GM19023 (cell line): ENCODE data around the gene KLC4.
"Not testable (repeated sequence)": the region's sequence is repeated elsewhere in the genome, so short reads cannot be mapped to it uniquely, and the experiment has no call there.

Source experiments
- ATAC-seq: cut with Tn5 transposase; IDR thresholded peaks from one replicate; pipeline ENCODE4 v1.9.1; 2021; ENCODE audit warnings: mild to moderate bottlenecking, moderate library complexity; ENCODE audit not compliant: unreplicated experiment

KLC4 gene

DNA sequence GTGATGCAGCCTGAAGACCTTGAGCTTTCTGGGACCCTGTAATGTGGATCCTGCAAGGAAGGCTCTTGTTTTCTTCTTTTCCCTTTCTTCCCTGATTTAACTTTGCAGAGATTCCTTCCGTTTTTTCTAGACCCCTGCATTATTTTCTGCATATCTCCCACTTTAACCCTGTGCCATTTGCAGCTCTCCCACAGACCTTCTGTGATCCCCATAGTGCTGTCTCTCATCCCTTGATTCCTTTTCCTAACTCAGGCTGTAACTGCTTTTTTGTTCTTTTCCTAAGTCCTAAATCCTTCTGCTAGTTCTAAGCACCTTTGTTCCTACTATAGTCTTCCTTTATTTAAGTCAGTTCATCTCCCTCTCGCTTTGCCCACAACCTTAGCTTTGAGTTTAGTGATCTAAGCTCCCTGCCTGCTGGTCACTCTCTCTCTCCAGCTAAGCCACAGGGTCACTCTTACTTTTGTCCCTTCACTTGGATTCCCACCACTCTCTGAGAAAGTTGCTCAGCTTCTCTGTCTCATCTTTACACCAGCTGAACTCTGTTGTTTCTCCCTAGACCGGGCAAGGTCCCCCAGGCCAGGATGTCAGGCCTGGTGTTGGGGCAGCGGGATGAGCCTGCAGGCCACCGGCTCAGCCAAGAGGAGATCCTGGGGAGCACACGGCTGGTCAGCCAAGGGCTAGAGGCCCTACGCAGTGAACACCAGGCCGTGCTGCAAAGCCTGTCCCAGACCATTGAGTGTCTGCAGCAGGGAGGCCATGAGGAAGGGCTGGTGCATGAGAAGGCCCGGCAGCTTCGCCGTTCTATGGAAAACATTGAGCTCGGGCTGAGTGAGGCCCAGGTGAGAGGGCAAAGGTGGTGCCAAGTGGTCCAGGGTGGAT lies 1.6 kb downstream of the KLC4 start:
- no peak for ATAC-seq

DNA sequence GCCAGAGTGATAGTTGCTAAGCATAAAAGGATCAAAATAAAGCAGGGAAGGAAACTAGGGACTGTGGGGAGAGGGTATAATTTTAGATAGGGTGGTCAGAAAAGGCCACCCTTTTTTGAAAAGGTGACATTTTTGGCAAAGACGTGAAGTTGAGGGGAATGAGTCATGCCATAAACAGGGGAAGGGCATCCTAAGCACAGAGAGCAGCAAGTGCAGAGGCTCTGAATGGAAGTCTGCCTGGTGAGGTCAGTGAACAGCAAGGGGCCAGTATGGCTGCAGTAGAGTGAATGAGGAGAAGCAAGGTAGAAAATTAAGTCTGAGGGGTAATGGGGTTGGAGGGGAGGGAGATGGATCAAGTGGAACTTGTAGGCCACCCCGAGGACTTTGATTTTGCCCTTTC lies 2.4 kb downstream of the KLC4 start:
- no peak for ATAC-seq

DNA sequence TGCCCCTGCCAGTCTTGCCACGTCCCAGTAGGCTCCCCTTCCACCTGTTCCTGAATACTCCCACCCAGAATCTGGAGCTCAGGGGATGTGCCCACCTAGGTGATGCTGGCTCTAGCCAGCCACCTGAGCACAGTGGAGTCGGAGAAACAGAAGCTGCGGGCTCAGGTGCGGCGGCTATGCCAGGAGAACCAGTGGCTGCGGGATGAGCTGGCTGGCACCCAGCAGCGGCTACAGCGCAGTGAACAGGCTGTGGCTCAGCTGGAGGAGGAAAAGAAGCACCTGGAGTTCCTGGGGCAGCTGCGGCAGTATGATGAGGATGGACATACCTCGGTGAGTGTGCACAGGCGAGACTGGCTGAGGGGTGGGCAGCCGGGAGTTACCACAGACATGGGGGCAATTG lies 3.4 kb downstream of the KLC4 start:
- ATAC-seq = no peak

DNA sequence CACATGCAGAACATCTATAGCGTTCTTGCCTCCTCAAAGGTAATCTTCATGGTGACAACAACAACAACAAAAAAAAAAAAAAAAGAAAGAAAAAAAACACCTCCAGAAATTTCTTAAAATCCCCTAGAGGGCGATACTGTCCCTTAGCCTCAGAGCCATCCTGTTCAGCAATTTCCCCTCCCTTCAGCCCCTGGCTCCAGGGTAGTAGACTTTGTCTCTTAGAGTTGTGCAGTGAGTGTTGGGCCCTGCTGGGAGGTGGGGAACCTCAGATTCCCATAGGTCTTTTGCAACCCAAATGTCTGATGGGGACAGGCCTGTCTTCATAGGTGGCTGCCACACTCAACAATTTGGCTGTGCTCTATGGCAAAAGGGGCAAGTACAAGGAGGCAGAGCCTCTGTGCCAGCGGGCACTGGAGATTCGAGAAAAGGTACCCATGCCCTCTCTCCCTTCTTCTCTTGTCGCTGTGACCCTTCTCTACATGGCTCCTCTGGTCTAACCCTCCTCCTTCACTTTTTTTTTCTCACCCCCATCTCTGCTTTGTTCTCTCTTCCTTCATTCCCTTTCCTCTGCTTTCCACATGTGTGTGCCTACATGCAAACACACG lies 10.7 kb downstream of the KLC4 start:
- no peak for ATAC-seq

DNA sequence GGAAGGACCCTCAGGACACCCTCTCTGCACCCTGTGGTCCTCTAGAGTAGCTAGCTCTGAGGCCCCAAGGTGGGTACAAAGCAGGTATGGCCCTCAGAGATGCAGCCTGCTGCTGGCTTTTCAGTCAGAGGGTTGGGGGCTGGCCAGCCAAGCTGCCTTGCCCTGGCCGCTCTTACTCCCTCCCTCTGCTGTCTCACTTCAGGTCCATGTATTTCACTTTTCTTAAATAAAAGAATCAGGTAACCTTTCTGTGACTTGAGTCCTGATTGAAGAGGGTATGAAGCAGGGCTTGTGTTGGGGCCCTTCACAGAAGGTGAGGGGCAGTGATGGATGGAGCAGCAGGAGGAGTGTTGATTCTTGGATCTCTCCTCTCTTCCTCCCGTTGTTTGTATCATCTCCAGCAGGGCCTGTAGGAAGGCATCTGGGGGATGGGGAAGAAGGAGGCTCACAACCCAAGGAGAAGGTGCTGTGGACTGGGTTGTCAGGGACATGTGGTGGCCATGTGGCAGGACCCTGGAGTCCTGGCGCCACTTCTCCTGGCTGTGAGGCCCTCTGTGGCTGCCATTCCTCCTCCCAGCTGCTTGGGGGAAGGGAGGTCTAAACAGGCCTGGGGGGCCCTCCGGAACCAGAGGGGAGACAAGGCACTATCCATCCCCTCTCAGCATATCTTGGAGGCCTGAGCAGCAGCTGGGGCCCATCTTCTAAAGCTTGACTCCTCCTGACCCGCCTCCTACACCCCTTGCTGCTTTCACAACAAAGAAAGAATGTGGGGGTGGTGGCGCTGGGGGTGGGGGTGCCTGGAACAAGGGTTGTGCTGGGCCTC lies 15.6 kb downstream of the KLC4 start:
- ATAC-seq = no peak

DNA sequence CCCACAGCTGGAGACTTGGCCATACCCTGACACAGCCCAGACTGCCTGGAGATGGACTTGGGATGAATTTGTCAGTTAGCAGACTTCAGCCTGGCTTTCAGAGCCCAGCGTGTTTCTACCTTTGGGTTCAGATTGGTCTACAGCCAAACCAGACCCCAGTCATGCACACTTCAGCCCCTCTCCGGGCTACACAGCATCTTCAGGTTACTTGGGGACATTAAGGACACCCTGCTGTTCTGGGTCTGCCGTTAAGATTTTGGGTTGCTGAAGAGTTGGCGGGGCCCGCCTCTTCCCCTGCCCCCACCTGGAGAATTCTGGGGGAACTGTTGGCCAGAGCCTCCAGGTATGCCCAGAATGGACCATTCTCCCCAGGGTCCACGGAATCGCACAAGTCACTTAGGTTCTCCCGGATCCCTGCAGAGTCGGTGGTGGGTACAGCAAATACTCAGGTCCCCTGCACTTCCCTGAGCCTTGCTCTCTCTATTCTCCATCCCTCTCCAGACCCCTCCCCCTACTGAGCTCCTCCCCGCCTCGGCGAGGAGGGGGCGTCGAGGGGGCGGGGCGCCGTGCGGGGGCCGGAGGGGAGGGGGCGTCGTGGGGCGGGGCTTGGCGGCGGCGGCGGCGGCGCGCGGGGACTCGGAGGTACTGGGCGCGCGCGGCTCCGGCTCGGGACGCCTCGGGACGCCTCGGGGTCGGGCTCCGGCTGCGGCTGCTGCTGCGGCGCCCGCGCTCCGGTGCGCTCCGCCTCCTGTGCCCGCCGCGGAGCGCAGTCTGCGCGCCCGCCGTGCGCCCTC lies 16.4 kb downstream of the KLC4 start, which contains the start of gene PTK7:
TSS of gene PTK7 (plus strand) at position 645 of the 794 bp plus-strand sequence. CDS start 175 bp downstream, outside the sequence.
- ATAC-seq = no peak

DNA sequence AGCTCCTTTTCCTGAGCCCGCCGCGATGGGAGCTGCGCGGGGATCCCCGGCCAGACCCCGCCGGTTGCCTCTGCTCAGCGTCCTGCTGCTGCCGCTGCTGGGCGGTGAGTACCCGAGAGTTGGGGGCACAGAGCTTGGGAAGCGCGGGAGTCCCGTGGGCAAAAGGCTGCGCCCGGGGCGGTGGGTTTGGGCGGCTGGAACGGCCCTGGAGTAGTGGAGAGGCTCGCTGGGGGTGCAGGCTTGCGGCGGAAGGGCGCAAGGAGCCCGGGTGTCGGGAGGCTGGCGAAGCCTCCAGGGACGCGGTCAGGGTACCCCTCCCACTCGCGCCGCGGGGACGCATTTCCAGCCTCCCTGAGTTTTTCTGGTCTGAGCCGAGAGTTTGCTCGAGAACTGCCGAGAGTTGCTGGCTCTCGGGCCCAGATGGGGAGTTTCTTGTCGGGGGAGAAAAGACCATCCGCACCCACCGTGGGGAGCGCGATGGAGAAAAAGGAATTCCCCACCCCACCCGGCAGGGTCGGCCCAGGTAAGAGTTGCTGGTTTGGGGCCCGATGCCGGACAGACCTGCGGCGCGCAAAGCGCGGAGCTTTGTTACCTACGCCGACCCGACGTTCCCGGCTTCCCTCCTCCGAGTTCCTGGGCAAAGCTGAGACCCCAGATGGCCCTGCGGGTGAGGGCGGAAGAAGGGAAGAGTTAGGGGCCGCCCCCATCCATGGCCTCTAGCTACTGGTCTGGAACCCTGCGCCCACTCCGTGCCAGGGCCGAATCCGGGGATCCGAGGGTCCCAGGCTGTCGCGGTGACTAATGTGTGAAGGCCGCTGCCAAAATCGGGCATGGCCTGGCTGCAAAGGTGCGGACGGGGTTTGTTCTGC lies 17.3 kb downstream of the KLC4 start:
- no peak for ATAC-seq

DNA sequence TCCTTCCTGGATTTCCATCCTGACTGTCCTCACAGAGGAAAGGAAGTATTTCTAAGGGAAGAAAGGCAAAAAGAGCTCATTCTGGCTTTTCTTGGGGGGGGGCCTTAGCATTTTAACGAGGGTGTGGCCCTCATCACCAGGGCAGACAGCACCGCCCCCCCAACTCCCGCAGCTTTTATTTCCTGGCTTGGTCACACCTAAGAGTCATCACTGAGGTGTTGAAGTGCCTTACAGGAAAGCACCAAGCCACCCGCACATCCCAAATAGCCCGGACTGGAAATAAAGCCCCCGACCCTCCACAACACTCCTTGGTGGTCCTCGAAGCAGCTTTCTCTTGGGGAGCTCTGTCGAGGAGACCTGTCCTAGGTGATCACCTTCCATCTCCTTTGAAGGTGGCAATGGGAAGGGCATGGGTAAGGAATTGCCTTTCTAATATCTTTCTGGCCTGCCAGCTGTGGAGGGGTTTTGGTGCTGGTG lies 17.9 kb downstream of the KLC4 start:
- ATAC-seq = no peak

DNA sequence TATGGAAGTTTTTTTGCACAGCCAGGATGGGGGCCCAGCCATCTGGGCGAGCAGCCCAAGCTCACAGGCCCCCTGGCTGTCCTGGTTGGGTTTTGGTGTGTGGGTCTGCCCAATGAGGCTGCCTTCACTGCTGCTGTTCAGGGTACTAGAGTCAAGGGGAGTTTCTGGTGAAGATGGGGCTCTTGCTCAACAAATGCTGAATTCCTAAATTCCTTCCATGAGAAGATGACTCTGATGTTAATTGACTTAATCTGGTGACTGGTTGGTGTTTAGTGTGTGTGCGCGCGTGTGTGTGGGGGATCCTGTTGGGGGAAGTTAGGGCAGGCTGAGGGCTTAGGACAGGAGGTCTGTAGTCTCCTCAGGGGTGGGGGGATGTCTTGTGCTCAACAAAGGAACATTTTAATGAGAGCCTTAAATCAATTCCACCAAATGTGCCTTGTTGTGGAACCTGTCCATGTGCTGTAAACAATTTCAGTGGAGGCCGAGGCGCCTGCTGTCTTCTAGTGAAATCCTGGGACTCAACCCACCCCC lies 18.6 kb downstream of the KLC4 start:
- ATAC-seq = no peak

DNA sequence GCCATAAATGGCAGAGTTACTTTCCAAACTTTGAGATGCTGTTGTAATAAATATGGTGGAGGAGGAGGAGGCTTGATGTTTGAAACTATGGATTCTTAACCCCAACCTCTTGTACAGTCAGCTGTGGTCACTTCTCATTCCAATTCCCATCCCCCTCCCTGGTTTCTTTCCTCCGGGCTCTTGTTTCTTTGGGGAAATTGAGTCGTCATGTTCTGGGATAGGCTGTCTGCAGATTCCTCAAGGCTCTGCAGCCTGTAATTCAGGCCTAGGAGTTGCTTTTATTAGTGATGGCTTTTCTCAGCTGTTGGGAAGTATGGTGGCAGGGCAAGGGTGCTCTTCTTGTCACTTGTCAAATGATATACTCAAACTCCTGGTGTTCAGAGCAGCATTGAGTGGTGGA lies 19.3 kb downstream of the KLC4 start:
- no peak for ATAC-seq

DNA sequence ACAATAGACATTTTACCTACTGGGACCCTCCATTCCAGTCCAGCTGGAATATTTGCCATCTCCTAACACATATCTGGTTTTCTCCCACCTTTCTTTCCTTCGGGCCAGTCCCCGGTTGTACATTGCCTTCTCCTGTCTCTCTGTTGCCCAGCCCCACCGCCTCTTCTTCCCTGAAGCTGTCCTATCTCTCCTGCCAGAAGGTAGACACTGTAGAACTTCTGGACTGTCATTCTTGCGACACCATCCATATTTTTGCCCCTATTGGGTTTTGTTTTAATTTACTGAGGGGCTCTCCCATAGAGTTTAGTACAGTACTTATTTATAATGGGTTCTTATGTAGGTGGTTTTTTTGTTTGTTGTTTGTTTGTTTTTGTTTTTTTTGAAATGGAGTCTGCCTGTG lies 21.6 kb downstream of the KLC4 start:
- ATAC-seq = no peak

DNA sequence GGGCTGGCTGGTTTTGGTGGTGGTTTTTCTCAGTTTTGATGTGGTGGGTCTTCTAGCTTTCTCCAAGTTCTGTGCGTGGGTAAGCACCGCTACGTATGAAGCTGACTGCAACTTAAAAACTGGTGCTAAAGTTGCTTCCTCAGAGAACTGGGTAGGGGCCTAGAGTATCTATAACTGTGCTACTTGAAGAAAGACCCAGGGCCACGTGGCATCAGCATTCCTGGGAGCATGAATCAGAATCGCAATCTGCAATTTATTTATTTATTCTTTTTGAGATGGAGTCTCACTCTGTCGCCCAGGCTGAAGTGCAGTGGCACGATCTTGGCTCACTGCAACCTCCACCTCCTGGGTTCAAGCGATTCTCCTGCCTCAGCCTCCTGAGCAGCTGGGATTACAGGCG lies 22.5 kb downstream of the KLC4 start:
- not testable (repeated sequence) for ATAC-seq

DNA sequence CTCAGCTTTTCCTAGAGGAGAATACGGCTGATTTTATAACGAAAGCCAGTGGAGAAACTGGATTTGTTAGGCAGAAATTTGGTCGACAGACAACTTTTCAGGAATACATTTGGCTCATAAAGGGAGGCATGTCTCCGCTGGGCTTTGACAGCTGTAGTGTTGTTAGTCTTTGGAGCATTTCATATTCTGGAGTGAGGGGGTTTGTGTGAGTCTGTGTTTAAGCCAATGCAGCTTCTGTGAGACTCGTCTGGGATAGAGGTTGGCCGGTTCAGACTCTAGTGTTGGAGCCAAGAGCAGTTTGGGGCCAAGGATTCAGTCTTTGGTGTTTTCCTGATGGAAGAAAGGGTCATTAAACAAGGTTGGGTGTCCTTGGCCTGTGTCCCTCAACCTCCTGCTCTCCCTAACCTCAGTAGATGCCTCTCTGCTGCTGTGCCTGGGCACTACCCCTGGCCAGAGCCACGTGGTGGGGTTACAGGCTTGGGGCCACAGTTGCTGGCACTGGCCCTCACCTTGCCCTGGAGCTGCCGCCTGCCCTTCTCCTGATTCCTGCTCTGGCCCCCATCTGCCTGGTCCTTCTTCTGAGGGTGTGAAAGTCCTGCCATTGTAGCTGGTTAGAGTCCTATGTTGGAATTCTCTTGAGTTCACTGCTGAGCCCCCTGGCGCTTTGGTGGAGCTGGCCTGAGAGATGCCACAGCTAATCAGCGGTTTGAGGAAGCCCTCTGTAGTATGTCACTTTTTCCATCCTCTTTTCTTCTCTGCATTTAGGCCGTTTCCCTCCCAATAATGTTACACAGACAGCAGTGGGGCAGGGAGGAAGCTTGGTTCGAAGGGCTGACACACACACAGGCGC lies 23.6 kb downstream of the KLC4 start:
- no peak for ATAC-seq

DNA sequence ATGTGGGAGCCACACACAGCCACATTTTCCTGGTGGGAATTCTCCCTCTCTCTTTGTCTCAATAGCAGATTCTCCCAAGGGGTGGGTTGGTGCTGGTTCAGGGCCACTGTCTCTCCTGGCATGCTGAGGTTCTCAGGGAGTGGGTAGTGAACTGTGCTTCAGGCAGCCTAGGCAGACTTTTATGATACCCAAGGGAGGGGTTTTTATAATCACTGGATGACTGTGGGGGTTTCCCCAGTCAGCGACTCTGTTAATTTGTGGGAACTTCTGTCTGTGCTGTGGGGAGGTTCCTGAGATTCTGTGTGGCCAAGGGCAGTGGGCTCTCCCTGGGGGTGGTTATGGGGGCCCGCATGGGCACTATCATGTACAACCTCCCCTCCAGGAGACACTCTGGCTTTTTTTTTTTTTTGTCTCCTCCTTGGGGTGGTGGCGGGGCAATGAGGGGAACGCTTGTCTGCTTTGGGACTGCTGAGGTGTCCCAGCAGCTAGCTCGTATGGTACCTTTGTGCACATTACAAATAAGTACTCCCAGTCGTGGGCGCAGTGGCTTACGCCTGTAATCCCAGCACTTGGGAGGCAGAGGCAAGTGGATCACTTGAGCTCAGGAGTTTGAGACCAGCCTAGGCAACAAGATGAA lies 26.7 kb downstream of the KLC4 start:
- no peak for ATAC-seq

DNA sequence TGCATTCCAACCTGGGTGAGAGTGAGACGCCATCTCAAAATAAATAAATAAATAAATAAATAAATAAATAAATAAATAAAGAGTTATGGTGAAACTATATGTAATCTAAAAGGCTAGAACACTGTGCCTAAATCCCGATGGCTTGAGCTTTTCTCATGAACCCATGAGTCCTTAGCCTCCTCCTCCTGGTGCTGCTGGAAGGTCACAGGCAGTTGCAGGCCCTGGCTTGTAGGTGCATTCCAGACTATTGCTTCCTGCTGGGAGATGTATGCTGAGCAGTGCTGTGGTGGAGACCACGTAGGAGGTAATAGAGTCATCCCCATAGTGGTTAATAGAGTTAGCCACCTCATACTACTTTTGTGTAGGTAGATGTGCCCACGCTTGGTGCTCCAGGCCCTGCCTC lies 29.2 kb downstream of the KLC4 start:
- no peak for ATAC-seq

DNA sequence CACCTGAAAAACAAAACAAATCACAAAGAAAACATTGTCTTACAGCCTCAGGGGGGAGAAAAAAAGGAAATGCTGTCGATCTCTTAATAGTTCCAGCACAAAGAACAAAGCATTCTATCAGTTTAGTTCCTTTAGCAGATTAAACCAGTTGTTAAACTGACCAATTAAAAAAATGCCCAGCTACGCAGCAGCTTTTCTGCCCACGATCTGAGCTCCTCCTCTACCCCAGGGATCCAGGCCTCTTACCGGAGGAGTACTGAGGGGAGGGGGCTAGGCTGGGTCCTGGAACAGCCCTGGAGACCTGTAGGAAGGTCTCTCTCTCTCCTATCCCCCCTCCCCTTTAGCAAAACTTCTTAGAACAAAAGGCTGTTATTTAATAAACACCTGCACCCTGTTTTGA lies 30.0 kb downstream of the KLC4 start:
- ATAC-seq = no peak

DNA sequence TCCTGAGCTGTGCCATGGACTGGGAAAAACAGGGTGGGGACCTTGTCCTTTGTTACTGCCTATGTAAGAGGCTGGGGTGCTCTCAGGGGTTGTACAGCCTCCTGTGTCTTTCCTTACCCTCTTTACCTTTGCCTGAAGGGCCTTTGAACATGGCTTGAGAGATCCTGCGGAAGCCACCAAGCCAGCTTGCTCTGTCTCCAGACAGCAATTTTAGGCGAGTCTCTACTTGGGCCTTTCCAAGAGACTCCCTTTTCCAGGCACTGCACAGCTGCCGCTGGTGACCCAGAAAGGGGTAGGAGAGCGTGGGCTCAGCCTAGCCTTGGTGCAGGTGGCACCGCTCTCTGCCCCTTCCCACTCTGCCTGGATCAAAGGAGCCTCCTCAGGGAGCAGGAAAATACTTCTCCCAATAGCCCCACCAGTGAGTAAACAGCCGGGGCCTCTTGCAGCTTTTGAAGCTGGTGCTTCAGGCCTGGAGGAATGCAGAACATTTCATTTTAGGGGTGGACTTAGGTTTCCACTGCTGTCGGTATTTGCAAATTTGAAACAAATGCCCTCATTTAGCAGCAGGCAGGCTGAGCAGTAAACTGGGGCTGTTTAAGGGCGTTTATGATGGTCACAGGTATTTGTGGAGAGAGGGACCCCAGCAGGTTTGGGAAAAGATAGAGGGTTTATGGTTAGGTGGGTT lies 30.6 kb downstream of the KLC4 start:
- ATAC-seq = no peak
